Fibroblast of the aortic adventitia (primary cell): ENCODE data around the gene METTL9. TPM values are rescaled to one million over a fixed set of nuclear protein-coding genes. Genes with fewer than 3 reads are reported as not detected.

ENCODE experiments used
- DNase-seq: peaks from one replicate; pipeline ENCODE4 v3.0.0-alpha.2; 2010; ENCODE audit warnings: low read depth
- H3K4me3 ChIP-seq: 2 replicates; pipeline ENCODE4 v1.5.1; 2011; ENCODE audit warnings: low read depth, mild to moderate bottlenecking, control low read depth, low read length, moderate library complexity
- total RNA-seq: library from RNA; depleted of rRNA; stranded (reverse); fragments of >200 nt; gene quantifications from 2 replicates; pipeline ENCODE4 v1.2.3, GENCODE V29; 2012; ENCODE audit warnings: low replicate concordance
- TF ChIP-seq, protein P1 (sequence below): IDR thresholded peaks from 2 replicates; pipeline ENCODE4 v1.5.1; 2011; ENCODE audit warnings: mild to moderate bottlenecking, low read length, control low read depth, inconsistent platforms; ENCODE audit not compliant: insufficient read depth

METTL9 gene
- total RNA-seq, 1 donor = 221 TPM

DNA sequence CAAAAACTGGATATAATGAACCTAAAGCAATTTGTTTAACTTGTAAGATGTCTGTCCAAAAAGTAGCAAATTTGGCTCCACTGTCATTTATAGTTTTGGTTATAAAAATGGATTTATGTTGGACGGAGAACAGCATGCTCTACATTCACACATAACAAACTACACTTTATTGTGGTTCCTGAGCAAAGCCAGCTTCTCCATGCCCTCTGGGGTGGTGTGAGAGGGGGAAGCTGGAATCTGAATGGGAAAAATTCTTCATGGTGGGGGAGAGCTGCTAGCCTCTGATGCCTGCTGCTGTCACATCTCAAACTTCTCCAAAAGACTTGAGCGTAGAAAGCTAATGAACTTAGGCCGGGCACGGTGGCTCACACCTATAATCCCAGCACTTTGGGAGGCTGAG is 9.8 kb upstream of the METTL9 start:
- no peak overlapping the region for H3K4me3 ChIP-seq
- DNase-seq = no peak
- TF ChIP-seq, protein P1, sequence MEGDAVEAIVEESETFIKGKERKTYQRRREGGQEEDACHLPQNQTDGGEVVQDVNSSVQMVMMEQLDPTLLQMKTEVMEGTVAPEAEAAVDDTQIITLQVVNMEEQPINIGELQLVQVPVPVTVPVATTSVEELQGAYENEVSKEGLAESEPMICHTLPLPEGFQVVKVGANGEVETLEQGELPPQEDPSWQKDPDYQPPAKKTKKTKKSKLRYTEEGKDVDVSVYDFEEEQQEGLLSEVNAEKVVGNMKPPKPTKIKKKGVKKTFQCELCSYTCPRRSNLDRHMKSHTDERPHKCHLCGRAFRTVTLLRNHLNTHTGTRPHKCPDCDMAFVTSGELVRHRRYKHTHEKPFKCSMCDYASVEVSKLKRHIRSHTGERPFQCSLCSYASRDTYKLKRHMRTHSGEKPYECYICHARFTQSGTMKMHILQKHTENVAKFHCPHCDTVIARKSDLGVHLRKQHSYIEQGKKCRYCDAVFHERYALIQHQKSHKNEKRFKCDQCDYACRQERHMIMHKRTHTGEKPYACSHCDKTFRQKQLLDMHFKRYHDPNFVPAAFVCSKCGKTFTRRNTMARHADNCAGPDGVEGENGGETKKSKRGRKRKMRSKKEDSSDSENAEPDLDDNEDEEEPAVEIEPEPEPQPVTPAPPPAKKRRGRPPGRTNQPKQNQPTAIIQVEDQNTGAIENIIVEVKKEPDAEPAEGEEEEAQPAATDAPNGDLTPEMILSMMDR = no peak

DNA sequence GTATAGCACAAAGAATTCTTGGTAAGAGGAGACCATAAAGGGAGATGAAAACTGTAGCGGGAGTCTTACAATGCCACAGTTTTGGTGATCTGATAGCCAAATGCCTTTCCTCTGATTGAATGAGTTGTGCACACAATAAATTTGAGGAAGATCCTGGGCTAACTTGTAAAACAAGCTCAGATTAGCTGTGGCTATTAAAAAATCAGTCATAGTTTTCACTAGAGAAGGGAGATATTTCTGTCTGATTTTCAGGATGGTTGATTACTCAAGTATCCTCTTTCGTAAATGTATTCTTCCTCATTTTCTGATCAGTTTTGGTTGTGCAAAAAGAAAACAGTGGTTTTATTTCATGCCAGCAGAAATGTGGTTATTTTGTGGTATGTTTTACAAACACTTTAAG is 9.1 kb upstream of the METTL9 start:
- no peak for DNase-seq
- TF ChIP-seq, protein P1 = no peak
- H3K4me3 ChIP-seq = no peak overlapping the region

DNA sequence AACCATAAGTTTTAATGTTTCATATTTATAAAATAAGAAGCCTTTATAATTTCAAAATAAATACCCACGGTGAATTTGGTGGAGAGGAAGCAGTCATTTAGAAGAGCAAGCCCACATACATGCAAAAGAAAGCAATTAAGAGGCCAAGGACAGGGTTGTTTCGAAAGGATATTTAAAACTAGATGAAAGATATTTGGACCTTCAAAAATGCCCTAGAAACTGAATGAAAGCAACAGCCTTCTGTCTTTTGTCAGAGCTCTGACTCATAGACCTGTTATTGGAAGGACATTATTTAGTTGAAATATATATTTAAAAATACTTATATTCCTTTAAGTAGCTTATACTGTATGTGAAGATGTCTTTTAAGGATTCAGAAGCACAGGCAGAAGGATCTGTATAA is 8.6 kb upstream of the METTL9 start:
- TF ChIP-seq, protein P1 = no peak
- no peak overlapping the region for H3K4me3 ChIP-seq
- DNase-seq = peak; percentile 49

DNA sequence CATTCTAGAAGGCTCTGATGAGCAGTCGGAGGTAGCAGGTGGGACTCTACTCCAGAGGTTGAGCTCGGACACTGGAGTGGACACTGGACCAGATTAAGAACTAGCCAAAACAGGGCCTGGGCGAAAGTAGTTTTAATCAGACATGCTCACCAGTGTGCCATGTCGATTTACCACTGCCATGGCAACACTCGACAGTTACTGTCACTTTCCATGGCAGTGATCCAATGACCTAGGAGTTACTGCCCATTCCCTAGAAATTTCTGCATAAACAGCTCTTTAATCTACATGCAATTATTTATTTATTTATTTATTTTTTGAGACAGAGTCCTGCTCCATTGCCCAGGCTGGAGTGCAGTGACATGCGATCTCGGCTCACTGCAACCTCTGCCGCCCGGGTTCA is 7.2 kb upstream of the METTL9 start:
- TF ChIP-seq, protein P1 = no peak
- no peak for DNase-seq
- no peak overlapping the region for H3K4me3 ChIP-seq

DNA sequence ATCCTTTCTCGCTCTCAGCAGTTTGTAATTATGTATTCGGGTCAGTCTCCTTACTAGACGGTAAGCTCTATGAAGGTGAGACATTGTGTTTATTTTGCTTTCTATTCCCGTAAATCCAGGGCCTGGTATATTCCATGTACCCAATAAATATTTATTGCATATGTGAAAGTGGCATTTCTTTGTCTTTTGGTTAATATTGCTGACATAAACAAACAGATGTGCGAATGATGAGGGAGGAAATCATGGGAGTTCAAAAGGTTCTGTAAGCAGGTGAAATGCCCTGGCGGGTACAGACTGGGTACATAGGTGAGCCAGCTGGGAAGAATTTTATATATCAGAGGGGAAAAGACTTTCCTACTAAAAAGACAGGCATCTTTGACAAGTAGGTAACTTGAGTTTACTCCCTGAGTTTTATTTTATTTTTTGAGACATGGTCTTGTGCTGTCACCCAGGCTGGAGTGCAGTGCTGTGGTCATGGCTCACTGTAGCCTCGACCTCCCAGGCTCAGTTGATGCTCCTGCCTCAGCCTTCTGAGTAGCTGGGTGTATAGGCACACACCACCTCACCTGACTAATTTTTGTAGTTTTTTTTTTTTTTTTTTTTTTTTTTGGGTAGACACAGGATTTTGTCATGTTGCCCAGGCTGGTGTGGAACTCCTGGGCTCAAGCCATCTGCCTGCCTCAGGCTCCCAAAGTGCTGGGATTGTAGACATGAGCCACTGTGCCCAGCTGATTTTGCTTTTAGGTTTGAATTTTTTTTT is 5.7 kb upstream of the METTL9 start:
- TF ChIP-seq, protein P1 = no peak
- H3K4me3 ChIP-seq = no peak overlapping the region

DNA sequence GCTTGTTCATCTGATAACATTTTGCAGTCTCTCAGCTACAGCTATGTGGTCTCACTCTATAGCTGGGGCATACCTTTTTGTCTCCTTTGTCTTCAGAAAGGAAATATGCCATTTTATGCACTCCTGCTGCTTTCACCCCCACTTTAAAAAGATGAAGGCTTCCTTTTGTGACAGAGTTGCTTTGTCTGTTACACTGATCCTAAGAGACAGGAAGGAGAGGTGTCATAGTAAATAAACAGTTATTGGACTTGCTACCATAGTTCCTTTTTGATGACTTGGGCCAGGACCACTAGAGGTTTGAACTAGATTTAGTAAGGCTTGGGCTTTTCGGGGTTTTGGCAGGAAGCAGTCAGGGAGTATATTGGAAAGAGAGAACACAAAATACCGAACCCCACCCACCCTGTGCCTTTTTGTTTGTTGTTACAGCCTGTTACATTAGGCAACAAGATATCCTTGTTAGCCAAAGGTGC is 1.8 kb upstream of the METTL9 start:
- DNase-seq = no peak
- TF ChIP-seq, protein P1 = no peak

More for the DNA sequence above, 5.7 kb upstream of the METTL9 start:
- no peak for DNase-seq

DNA sequence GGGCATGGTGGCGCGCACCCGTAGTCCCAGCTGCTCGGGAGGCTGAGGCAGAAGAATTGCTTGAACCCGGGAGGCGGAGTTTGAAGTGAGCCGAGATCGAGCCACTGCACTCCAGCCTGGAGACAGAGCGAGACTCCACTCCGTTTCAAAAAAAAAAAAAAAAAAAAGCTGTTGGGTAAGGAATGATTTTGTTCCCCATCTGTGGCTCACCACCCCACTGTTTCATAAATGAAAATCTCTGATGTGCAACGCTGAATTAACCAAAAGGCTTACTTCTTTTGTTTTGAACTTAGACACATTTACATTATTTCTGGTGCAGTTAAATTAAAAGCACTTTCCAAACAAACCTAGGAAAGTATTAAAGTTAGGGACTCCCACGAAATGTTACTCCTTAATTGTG is 1.2 kb upstream of the METTL9 start:
- peak overlapping the region; percentile 90 for H3K4me3 ChIP-seq
- no peak for DNase-seq
- TF ChIP-seq, protein P1 = no peak

More for the DNA sequence above, 1.8 kb upstream of the METTL9 start:
- H3K4me3 ChIP-seq = no peak overlapping the region
